Glutamatergic neuron (in vitro differentiated cells): ENCODE results near the gene PRPF31. TPM values are rescaled to one million over a fixed set of nuclear protein-coding genes. Genes with fewer than 3 reads are reported as not detected.

Source experiments
- DNase-seq: peaks from one replicate; pipeline ENCODE4 v3.0.0; 2022
- H3K27ac Mint-ChIP-seq: one replicate; pipeline ENCODE4 v1.8.0; 2020; ENCODE audit warnings: mild to moderate bottlenecking, mixed read lengths, inconsistent platforms; ENCODE audit not compliant: unreplicated experiment
- H3K27me3 Mint-ChIP-seq: one replicate; pipeline ENCODE4 v1.8.0; 2020; ENCODE audit warnings: mild to moderate bottlenecking, moderate library complexity, mixed read lengths, inconsistent platforms; ENCODE audit not compliant: unreplicated experiment
- H3K36me3 Mint-ChIP-seq: one replicate; pipeline ENCODE4 v1.8.0; 2020; ENCODE audit warnings: mild to moderate bottlenecking, mixed read lengths, inconsistent platforms; ENCODE audit not compliant: unreplicated experiment
- H3K4me1 Mint-ChIP-seq: one replicate; pipeline ENCODE4 v1.8.0; 2020; ENCODE audit warnings: mild to moderate bottlenecking, low read depth, mixed read lengths, inconsistent platforms; ENCODE audit not compliant: unreplicated experiment
- H3K4me3 Mint-ChIP-seq: one replicate; pipeline ENCODE4 v1.8.0; 2020; ENCODE audit warnings: mild to moderate bottlenecking, mixed read lengths, inconsistent platforms; ENCODE audit not compliant: unreplicated experiment
- H3K9me3 Mint-ChIP-seq: one replicate; pipeline ENCODE4 v1.8.0; 2020; ENCODE audit warnings: mild to moderate bottlenecking, moderate library complexity, mixed read lengths, inconsistent platforms; ENCODE audit not compliant: unreplicated experiment
- CTCF ChIP-seq: fragments of 200-600 bp; sonication (generic); IDR thresholded peaks from one replicate; pipeline ENCODE4 v1.5.0; 2021; ENCODE audit not compliant: partially characterized antibody, unreplicated experiment
- total RNA-seq: library from RNA; stranded (reverse); fragmentation: NEBNext Ultra II Directional; extraction: Animal tissue kit (Norgen Biotek cat#: 25700); gene quantifications from one replicate; pipeline ENCODE4 v1.2.1, GENCODE V29; 2021; ENCODE audit not compliant: unreplicated experiment

Gene PRPF31
- total RNA-seq, 1 donor from 2014 or later = 55.5 TPM

- Mint-ChIP-seq H3K27me3 (peaks cover 16% of the 10 kb centered on the region), H3K4me1 (peaks cover 3% of the 10 kb centered on the region), H3K27ac (peak within 1 kb of the TSS; percentile 84), H3K4me3 (peak within 1 kb of the TSS; percentile 96), H3K9me3 (peaks cover 11% of the 10 kb centered on the region), H3K36me3 (no peaks in the 10 kb centered on the region)
- peak; percentile 26 for TF ChIP-seq CTCF
- peak; percentile 57 for DNase-seq
These were observed 22.3 kb downstream of the PRPF31 start, which contains the start of gene CNOT3 for GRCh38 chr19:54137699-54138488. Gene CNOT3 (plus strand): TSS chr19:54137762. CDS start chr19:54142979, 5,217 bp downstream.

DNA sequence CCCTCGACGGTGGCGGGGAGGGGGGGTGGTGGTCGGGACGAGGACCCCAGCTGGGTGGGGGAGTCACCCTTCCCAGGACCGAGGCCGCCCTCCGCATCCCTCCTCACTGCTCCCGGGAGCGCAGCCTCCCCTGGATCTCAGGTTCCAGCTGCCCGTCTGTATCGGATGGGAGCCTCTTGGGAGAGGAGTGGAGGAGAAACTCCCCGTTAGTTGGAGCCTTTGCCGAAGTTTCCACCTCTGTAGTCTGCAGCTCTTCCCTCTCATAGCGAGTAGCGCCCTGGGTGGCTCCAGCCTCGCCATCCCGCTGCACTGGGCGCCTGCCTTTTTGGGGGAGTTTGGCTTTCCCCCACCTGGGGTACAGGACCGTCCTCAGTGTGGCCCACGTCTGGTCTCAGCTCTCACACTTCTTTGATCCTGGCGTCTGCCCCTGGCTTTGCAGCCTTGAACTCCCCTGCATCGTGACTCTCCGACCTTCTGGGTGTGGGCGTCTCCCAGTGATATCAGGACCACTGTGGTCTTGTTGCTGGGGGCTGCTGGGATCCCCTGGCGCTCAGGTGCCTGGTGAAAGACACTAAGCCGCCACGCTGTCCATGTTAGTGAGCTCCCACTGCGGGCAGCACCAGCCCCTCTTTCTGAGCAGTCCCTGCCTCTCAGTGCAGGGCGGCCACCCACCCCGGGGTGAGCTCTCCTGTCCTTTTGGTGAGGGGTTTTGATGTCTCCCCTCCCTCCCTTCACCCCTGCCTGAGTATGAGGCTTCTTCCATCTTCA is 23.1 kb downstream of the PRPF31 start:
- peaks cover 3% of the 10 kb centered on the region for H3K4me1 Mint-ChIP-seq
- H3K36me3 Mint-ChIP-seq = no peaks in the 10 kb centered on the region
- peaks cover 16% of the 10 kb centered on the region for H3K27me3 Mint-ChIP-seq
- H3K4me3 Mint-ChIP-seq = peak overlapping the region; percentile 89
- DNase-seq = peak; percentile 43
- H3K9me3 Mint-ChIP-seq = peaks cover 11% of the 10 kb centered on the region
- H3K27ac Mint-ChIP-seq = peak overlapping the region; percentile 84
- TF ChIP-seq CTCF = no peak

- Mint-ChIP-seq H3K9me3 (peaks cover 6% of the 10 kb centered on the region), H3K4me3 (no peak overlapping the region), H3K4me1 (peaks cover under 1% of the 10 kb centered on the region), H3K36me3 (no peaks in the 10 kb centered on the region), H3K27me3 (peaks cover 9% of the 10 kb centered on the region), H3K27ac (no peak overlapping the region)
- DNase-seq = no peak
- TF ChIP-seq CTCF = no peak
These were observed 25.8 kb downstream of the PRPF31 start for GRCh38 chr19:54141356-54141755.

GRCh38 chr19:54142166-54142780 is 26.7 kb downstream of the PRPF31 start:
- H3K36me3 Mint-ChIP-seq = no peaks in the 10 kb centered on the region
- H3K27me3 Mint-ChIP-seq = peaks cover 6% of the 10 kb centered on the region
- no peaks in the 10 kb centered on the region for H3K4me1 Mint-ChIP-seq
- no peak for DNase-seq
- H3K9me3 Mint-ChIP-seq = peaks cover 4% of the 10 kb centered on the region
- peak overlapping the region; percentile 36 for H3K27ac Mint-ChIP-seq
- peak overlapping the region; percentile 41 for H3K4me3 Mint-ChIP-seq
- no peak for TF ChIP-seq CTCF
